HG02884 (cell line): ENCODE measurements around the gene MBNL1.
A peak's percentile ranks its signal among the peaks of the same experiment; 100 is the strongest.

ENCODE experiments used
- ATAC-seq: cut with Tn5 transposase; IDR thresholded peaks from one replicate; pipeline ENCODE4 v1.9.1; 2021; ENCODE audit warnings: mild to moderate bottlenecking, moderate library complexity; ENCODE audit not compliant: unreplicated experiment

Gene MBNL1

GRCh38 chr3:152295344-152295743, 26.6 kb downstream of the MBNL1 start:
- ATAC-seq = no peak

GRCh38 chr3:152295806-152296205, 27.1 kb downstream of the MBNL1 start:
- ATAC-seq = no peak

GRCh38 chr3:152296382-152296781, 27.7 kb downstream of the MBNL1 start:
- ATAC-seq = no peak

GRCh38 chr3:152296971-152297370, 28.2 kb downstream of the MBNL1 start:
- ATAC-seq = no peak

- peak; percentile 54 for ATAC-seq
Measured at GRCh38 chr3:152298393-152299248, 29.9 kb downstream of the MBNL1 start.

GRCh38 chr3:152299249-152299976, 30.7 kb downstream of the MBNL1 start:
- ATAC-seq = no peak

GRCh38 chr3:152300029-152300731, 31.5 kb downstream of the MBNL1 start:
- no peak for ATAC-seq

GRCh38 chr3:152301745-152302181, 33.0 kb downstream of the MBNL1 start:
- peak; percentile 30 for ATAC-seq

- peak; percentile 68 for ATAC-seq
Measured at GRCh38 chr3:152302521-152303021, 33.8 kb downstream of the MBNL1 start.

GRCh38 chr3:152304160-152304559, 35.4 kb downstream of the MBNL1 start:
- no peak for ATAC-seq

GRCh38 chr3:152305075-152305474, 36.3 kb downstream of the MBNL1 start:
- no peak for ATAC-seq

- no peak for ATAC-seq
Measured at GRCh38 chr3:152307829-152308474, 39.2 kb downstream of the MBNL1 start.

GRCh38 chr3:152308475-152308844, 39.7 kb downstream of the MBNL1 start:
- ATAC-seq = no peak

GRCh38 chr3:152309031-152309430, 40.3 kb downstream of the MBNL1 start:
- no peak for ATAC-seq

GRCh38 chr3:152309535-152310307, 41.0 kb downstream of the MBNL1 start:
- ATAC-seq = peak; percentile 50

GRCh38 chr3:152313430-152313829, 44.7 kb downstream of the MBNL1 start:
- no peak for ATAC-seq

- no peak for ATAC-seq
Measured at GRCh38 chr3:152313914-152314313, 45.2 kb downstream of the MBNL1 start.

GRCh38 chr3:152314677-152315353, 46.1 kb downstream of the MBNL1 start:
- no peak for ATAC-seq

- ATAC-seq = no peak
Measured at GRCh38 chr3:152315623-152316022, 46.9 kb downstream of the MBNL1 start.
